H9 (cell line): ENCODE data around the gene SKOR2. TPM values are rescaled to one million over a fixed set of nuclear protein-coding genes. Genes with fewer than 3 reads are reported as not detected.

Source experiments
- DNase-seq: peaks from one replicate; pipeline ENCODE4 v3.0.0-alpha.2; 2017
- H2AFZ ChIP-seq: one replicate; pipeline ENCODE4 v1.6.1; 2013; ENCODE audit warnings: mild to moderate bottlenecking, low read length, control low read depth, moderate library complexity
- H2AK5ac ChIP-seq: 2 replicates; pipeline ENCODE4 v1.6.1; 2013; ENCODE audit warnings: low read length, control low read depth, mixed read lengths; ENCODE audit not compliant: insufficient read length
- H2BK120ac ChIP-seq: one replicate; pipeline ENCODE4 v1.6.1; 2013; ENCODE audit warnings: low read depth, mild to moderate bottlenecking, low read length, control low read depth, inconsistent platforms; ENCODE audit not compliant: poor library complexity, severe bottlenecking
- H2BK12ac ChIP-seq: 2 replicates; pipeline ENCODE4 v1.6.1; 2013; ENCODE audit warnings: low read length, control low read depth, mixed read lengths, low read depth; ENCODE audit not compliant: insufficient read length
- H2BK15ac ChIP-seq: 2 replicates; pipeline ENCODE4 v1.6.1; 2013; ENCODE audit warnings: low read depth, low read length, control low read depth
- H2BK20ac ChIP-seq: one replicate; pipeline ENCODE4 v1.6.1; 2013; ENCODE audit warnings: low read depth, mild to moderate bottlenecking, low read length, control low read depth, inconsistent platforms; ENCODE audit not compliant: poor library complexity, severe bottlenecking
- H2BK5ac ChIP-seq: 2 replicates; pipeline ENCODE4 v1.6.1; 2013; ENCODE audit warnings: low read length, control low read depth, mixed read lengths; ENCODE audit not compliant: insufficient read length
- H3K14ac ChIP-seq: 2 replicates; pipeline ENCODE4 v1.6.1; 2013; ENCODE audit warnings: low read length, control low read depth; ENCODE audit not compliant: insufficient read depth
- H3K18ac ChIP-seq: 2 replicates; pipeline ENCODE4 v1.6.1; 2013; ENCODE audit warnings: low read depth, mild to moderate bottlenecking, mixed read lengths, low read length, control low read depth; ENCODE audit not compliant: insufficient read length
- H3K23ac ChIP-seq: 2 replicates; pipeline ENCODE4 v1.6.1; 2013; ENCODE audit warnings: low read length, control low read depth, mixed read lengths, low read depth; ENCODE audit not compliant: insufficient read length
- H3K23me2 ChIP-seq: 2 replicates; pipeline ENCODE4 v1.6.1; 2013; ENCODE audit warnings: low read depth, mild to moderate bottlenecking, mixed read lengths, low read length, control low read depth; ENCODE audit not compliant: insufficient read length, poor library complexity, severe bottlenecking
- H3K27ac ChIP-seq: 2 replicates; pipeline ENCODE4 v1.5.1; 2013; ENCODE audit warnings: low read length, control low read depth, mixed read lengths, low read depth; ENCODE audit not compliant: insufficient read length
- H3K27me3 ChIP-seq: 2 replicates; pipeline ENCODE4 v1.6.1; 2013; ENCODE audit warnings: low read length, control low read depth, inconsistent platforms; ENCODE audit not compliant: insufficient read depth
- H3K4ac ChIP-seq: 2 replicates; pipeline ENCODE4 v1.6.1; 2013; ENCODE audit warnings: low read depth, mild to moderate bottlenecking, control low read depth, inconsistent platforms, low read length, moderate library complexity
- H3K4me1 ChIP-seq: 2 replicates; pipeline ENCODE4 v1.6.1; 2013; ENCODE audit warnings: low read length, control low read depth, inconsistent platforms; ENCODE audit not compliant: insufficient read depth
- H3K4me2 ChIP-seq: 2 replicates; pipeline ENCODE4 v1.6.1; 2013; ENCODE audit warnings: low read length, control low read depth, mixed read lengths; ENCODE audit not compliant: insufficient read length, insufficient read depth
- H3K56ac ChIP-seq: 2 replicates; pipeline ENCODE4 v1.6.1; 2013; ENCODE audit warnings: low read depth, mild to moderate bottlenecking, mixed read lengths, low read length, control low read depth; ENCODE audit not compliant: insufficient read length
- H3K79me1 ChIP-seq: 2 replicates; pipeline ENCODE4 v1.6.1; 2013; ENCODE audit warnings: low read depth, mild to moderate bottlenecking, moderate library complexity, low read length, control low read depth, inconsistent platforms; ENCODE audit not compliant: insufficient read depth, poor library complexity, severe bottlenecking
- H3K79me2 ChIP-seq: 2 replicates; pipeline ENCODE4 v1.6.1; 2013; ENCODE audit warnings: low read length, control low read depth, inconsistent platforms; ENCODE audit not compliant: insufficient read depth
- H3K9ac ChIP-seq: 2 replicates; pipeline ENCODE4 v1.6.1; 2013; ENCODE audit warnings: low read length, control low read depth, mixed read lengths; ENCODE audit not compliant: insufficient read length; ENCODE audit errors: extremely low read depth
- H3K9me3 ChIP-seq: one replicate; pipeline ENCODE4 v1.6.1; 2013; ENCODE audit warnings: low read depth, low read length, inconsistent platforms; ENCODE audit not compliant: control insufficient read depth
- H3T11ph ChIP-seq: one replicate; pipeline ENCODE4 v1.6.1; 2013; ENCODE audit warnings: mild to moderate bottlenecking, low read length, control low read depth, inconsistent platforms
- H4K20me1 ChIP-seq: one replicate; pipeline ENCODE4 v1.6.1; 2013; ENCODE audit not compliant: control insufficient read depth, insufficient read length, insufficient read depth
- H4K5ac ChIP-seq: 2 replicates; pipeline ENCODE4 v1.6.1; 2013; ENCODE audit warnings: low read depth, mild to moderate bottlenecking, mixed read lengths, low read length, control low read depth; ENCODE audit not compliant: insufficient read length
- H4K8ac ChIP-seq: replicated peaks from 2 replicates; pipeline ENCODE4 v1.6.1; 2013; ENCODE audit warnings: low read length, control low read depth, mixed read lengths, low read depth; ENCODE audit not compliant: insufficient read length
- H4K91ac ChIP-seq: 2 replicates; pipeline ENCODE4 v1.6.1; 2013; ENCODE audit warnings: low read depth, mild to moderate bottlenecking, moderate library complexity, mixed read lengths, low read length, control low read depth; ENCODE audit not compliant: insufficient read length
- H3K27ac Mint-ChIP-seq, 3 experiments: 2 replicates in 2 of 3; 3 replicates in 1 of 3; pipeline ENCODE4 v1.8.0; 2020 to 2021; ENCODE audit warnings: mixed read lengths in 3 of 3, mild to moderate bottlenecking in 1 of 3, moderate library complexity in 1 of 3
- H3K27me3 Mint-ChIP-seq: 2 replicates; pipeline ENCODE4 v1.8.0; 2021; ENCODE audit warnings: low read depth, mild to moderate bottlenecking, moderate library complexity, mixed read lengths
- H3K36me3 Mint-ChIP-seq, 3 experiments: 2 replicates in 2 of 3; 3 replicates in 1 of 3; pipeline ENCODE4 v1.8.0; 2020 to 2021; ENCODE audit warnings: low read depth in 3 of 3, mixed read lengths in 3 of 3; ENCODE audit not compliant: insufficient read depth in 1 of 3
- H3K4me1 Mint-ChIP-seq, 2 experiments: 2 replicates each; pipeline ENCODE4 v1.8.0; 2020; ENCODE audit warnings: mixed read lengths in 2 of 2
- H3K4me3 Mint-ChIP-seq, 2 experiments: 2 replicates in 1 of 2; 3 replicates in 1 of 2; pipeline ENCODE4 v1.8.0; 2020 to 2021; ENCODE audit warnings: mild to moderate bottlenecking in 2 of 2, mixed read lengths in 2 of 2, moderate library complexity in 1 of 2
- H3K9me3 Mint-ChIP-seq, 2 experiments: 2 replicates in 1 of 2; 3 replicates in 1 of 2; pipeline ENCODE4 v1.8.0; 2020; ENCODE audit warnings: mild to moderate bottlenecking in 2 of 2, mixed read lengths in 2 of 2, moderate library complexity in 1 of 2
- WGBS: extraction: QIAGEN DNeasy Blood & Tissue Kit; methylation state at CpG from one replicate; pipeline ENCODE4 v1.1.7; 2013; ENCODE audit warnings: missing lambda C conversion rate, low lambda C conversion rate, mixed read lengths; ENCODE audit not compliant: insufficient read length; ENCODE audit errors: extremely low coverage; 5-methylcytosine and 5-hydroxymethylcytosine counted together
- long read RNA-seq: library from polyadenylated mRNA; unstranded; transcript quantifications from one replicate; pipeline ENCODE4 v2.0.0, GENCODE V29; 2020
- total RNA-seq: library from RNA; stranded (reverse); gene quantifications from 2 replicates; pipeline ENCODE4 v1.2.1, GENCODE V29; 2021
- TF ChIP-seq, protein P1 (sequence below): fragments of 200-600 bp; sonication (generic); conservative IDR thresholded peaks from 3 replicates; pipeline ENCODE4 v1.8.0; 2021; ENCODE audit warnings: antibody characterized with exemption, mild to moderate bottlenecking

Gene SKOR2, protein sequence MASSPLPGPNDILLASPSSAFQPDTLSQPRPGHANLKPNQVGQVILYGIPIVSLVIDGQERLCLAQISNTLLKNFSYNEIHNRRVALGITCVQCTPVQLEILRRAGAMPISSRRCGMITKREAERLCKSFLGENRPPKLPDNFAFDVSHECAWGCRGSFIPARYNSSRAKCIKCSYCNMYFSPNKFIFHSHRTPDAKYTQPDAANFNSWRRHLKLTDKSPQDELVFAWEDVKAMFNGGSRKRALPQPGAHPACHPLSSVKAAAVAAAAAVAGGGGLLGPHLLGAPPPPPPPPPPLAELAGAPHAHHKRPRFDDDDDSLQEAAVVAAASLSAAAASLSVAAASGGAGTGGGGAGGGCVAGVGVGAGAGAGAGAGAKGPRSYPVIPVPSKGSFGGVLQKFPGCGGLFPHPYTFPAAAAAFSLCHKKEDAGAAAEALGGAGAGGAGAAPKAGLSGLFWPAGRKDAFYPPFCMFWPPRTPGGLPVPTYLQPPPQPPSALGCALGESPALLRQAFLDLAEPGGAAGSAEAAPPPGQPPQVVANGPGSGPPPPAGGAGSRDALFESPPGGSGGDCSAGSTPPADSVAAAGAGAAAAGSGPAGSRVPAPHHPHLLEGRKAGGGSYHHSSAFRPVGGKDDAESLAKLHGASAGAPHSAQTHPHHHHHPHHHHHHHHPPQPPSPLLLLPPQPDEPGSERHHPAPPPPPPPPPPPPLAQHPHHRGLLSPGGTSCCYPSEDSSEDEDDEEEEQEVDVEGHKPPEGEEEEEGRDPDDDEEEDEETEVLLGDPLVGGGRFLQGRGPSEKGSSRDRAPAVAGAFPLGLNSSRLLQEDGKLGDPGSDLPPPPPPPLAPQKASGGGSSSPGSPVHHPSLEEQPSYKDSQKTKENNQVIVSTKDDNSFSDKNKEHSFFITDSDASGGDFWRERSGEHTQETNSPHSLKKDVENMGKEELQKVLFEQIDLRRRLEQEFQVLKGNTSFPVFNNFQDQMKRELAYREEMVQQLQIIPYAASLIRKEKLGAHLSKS
- total RNA-seq, result 0.18 and 0.24 TPM in 2 replicates
- long read RNA-seq, result 0 reads

DNA sequence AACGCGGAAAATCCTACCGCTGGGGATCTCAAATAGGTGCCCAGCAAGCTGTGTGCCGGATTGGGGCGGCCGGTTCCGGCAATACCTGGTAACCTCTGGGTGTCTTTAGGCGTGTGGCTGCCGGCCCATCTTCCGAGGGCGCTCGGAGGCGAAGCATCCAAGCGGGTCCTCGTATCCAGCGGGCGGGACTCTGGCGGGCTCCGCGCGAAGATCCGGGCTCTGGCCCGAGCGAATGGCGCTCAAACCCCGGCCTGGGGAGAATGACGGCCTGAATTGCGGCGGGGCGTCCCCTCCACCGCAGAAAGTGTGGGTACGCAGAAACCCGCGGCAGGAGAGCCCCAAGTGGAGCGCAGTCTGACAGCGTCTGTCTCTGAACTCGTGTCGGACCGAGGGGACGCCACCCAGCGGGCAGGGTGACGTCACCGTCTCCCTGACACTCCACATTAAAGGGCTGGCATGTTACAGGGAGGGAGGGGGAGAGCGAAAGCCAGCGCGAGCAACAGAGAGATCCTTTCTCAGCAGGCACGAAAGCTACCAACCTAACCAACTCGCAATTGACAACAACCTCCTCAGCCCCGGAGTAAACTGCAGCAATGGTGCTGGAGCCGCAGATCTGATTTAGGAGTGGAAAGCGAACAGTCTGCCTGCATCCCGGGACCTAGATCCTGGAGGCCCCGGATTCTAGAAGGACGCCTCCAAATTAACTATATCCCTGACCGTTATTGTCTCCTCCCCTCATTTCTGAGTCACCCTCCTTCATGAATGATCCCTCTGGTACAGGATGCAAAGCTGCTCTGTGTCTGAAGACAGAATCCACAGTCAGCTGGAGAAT is at the start of gene SKOR2:
Gene SKOR2 (minus strand): TSS at position 372 of the 832 bp plus-strand sequence. CDS start 2,477 bp downstream, outside the sequence.
- Histone ChIP-seq H3K14ac (no peak within 1 kb of the TSS), H2BK120ac (no peak within 1 kb of the TSS), H4K20me1 (peaks cover 7% of the 10 kb centered on the region), H4K5ac (no peak within 1 kb of the TSS), H4K8ac (no peak within 1 kb of the TSS), H3K4me2 (peak within 1 kb of the TSS; percentile 62), H3K27me3 (peaks cover 82% of the 10 kb centered on the region), H3K23me2 (peaks cover 8% of the 10 kb centered on the region), H2AK5ac (no peak within 1 kb of the TSS), H3K9ac (no peak within 1 kb of the TSS), H3K9me3 (no peaks in the 10 kb centered on the region), H4K91ac (no peak within 1 kb of the TSS), H3K4me1 (no peaks in the 10 kb centered on the region), H3K79me2 (no peaks in the 10 kb centered on the region), H3K4ac (no peak within 1 kb of the TSS), H2BK12ac (no peak within 1 kb of the TSS), H3K27ac (no peak within 1 kb of the TSS), H3T11ph (no peak within 1 kb of the TSS), H2AFZ (no peak within 1 kb of the TSS), H2BK20ac (no peak within 1 kb of the TSS), H3K18ac (no peak within 1 kb of the TSS), H2BK5ac (no peak within 1 kb of the TSS), H2BK15ac (no peak within 1 kb of the TSS), H3K79me1 (no peaks in the 10 kb centered on the region), H3K23ac (no peak within 1 kb of the TSS), H3K56ac (no peak within 1 kb of the TSS)
- WGBS, result no CpG with 5 or more reads among the region's 55 CpGs
- TF ChIP-seq, protein P1, sequence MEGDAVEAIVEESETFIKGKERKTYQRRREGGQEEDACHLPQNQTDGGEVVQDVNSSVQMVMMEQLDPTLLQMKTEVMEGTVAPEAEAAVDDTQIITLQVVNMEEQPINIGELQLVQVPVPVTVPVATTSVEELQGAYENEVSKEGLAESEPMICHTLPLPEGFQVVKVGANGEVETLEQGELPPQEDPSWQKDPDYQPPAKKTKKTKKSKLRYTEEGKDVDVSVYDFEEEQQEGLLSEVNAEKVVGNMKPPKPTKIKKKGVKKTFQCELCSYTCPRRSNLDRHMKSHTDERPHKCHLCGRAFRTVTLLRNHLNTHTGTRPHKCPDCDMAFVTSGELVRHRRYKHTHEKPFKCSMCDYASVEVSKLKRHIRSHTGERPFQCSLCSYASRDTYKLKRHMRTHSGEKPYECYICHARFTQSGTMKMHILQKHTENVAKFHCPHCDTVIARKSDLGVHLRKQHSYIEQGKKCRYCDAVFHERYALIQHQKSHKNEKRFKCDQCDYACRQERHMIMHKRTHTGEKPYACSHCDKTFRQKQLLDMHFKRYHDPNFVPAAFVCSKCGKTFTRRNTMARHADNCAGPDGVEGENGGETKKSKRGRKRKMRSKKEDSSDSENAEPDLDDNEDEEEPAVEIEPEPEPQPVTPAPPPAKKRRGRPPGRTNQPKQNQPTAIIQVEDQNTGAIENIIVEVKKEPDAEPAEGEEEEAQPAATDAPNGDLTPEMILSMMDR, result no peak
- DNase-seq, result peak; percentile 69
- H3K27ac Mint-ChIP-seq, result no peak within 1 kb of the TSS
- peaks cover 89% of the 10 kb centered on the region for H3K27me3 Mint-ChIP-seq
- peaks cover 9 to 17% of the 10 kb centered on the region in 2 experiments for H3K9me3 Mint-ChIP-seq
- H3K4me1 Mint-ChIP-seq, result peaks cover 34 to 64% of the 10 kb centered on the region in 2 experiments
- H3K36me3 Mint-ChIP-seq, result peaks cover 0 to 3% (median 0%) of the 10 kb centered on the region in 3 experiments; a peak in 1 of 7 replicates
- H3K4me3 Mint-ChIP-seq, result peak within 1 kb of the TSS; percentile 59 to 78
